GM21390 (cell line): ENCODE results near the gene PALD1.

Experiments used
- ATAC-seq: cut with Tn5 transposase; IDR thresholded peaks from one replicate; pipeline ENCODE4 v1.9.1; 2021; ENCODE audit not compliant: unreplicated experiment

Gene PALD1

DNA sequence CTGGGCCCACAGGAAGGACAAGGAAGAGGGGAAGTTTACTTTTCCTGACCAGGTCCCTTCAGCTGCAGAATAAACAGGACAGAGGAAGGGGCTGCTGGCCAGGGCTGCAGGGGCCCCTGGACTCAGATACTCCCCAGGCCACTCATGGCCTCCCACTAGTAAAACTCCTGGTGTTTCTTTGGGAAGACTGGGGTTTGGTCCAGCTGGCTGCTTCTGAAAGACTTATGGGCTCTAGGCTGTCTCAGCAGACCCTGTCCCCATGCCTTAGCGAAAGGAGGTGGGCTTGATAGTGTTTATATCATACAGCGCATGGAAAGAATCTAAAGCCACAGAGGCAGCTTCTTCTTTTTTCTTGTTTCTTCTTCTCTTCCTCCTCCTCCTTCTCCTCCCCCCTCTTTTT is 56.4 kb downstream of the PALD1 start:
- ATAC-seq: no peak

DNA sequence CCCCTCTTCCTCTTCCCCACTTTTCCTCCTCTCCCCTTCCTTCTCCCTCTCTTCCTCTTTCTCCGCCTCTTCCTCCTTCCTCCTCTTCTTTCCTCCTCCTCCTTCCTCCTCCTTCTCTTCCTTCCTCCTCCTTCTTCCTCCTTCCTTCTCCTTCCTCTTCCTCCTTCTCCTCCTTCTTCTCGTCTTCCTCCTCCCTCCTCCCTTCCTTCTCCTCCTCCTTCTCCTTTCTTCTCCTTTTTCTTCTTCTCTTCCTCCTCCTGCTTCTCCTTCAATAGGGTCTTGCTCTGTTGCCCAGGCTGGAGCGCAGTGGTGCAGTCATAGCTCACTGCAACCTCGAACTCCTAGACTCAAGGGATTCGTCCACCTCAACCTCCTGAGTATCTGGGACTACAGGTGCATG is 56.9 kb downstream of the PALD1 start:
- no peak for ATAC-seq

DNA sequence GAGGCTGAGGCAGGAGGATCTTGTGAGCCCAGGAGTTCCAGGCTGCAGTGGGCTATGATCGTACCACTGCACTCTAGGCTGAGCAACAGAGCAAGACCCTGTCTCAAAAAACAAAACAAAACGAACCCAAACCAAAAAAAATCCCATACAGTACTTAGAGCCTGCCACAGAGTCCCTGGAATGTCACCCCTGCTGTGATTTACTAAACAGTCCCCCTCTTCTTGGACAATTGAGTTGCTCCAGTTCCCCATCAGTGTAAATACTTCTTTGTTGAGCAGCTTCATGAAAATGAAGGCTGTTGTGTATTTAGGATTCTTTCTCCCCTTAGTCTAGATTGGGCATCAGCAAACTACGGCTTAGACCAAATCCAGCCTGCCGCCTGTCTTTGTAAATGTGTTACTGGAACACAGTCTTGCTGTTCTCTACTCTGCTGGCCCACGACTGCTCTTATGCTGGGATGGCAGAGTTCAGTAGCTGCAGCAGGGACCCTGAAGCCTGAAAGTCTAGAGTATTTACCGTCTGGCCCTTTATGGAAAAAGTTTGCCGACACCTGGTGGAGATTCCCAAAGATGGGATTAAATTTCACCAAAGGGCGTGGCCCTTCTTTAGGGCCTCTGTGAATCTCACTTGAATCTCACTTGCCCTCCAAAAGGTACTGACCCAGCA is 57.8 kb downstream of the PALD1 start:
- no peak for ATAC-seq

DNA sequence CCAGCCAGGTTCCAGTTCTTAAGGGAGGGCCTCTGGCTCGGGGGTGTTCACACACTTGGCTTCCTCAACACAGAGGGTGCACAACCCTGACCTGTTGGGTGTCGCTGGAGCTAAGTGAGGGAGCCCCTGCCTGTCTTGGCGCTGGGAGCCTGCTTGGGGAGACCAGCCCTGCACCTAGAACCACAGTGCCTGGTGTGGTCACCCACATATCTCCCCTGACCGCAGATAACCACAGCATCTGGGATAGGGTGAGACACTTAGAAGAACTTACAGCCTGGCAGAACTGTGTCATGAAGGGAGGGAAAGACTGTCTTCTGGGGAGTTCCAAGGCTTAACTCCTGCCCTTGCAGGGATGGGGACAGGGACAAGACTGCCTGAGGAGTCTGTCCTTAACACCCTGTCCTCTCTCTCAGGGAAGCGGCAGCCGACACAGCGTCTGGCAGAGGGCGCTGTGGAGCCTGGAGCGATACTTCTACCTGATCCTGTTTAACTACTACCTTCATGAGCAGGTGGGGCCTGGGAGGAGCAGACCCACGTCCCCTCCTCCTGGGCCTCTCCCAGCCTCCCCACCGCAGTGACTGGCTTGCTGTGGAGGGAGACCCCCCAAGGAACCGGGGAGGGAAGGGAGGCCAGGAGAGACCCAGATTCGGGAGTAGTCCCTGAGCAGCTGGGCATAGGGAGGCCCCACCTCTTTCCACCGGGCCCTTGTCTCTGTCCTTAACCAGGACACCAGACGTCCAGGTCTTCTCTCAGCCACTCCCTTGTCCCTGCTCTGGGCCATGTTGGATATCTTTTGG is 59.0 kb downstream of the PALD1 start:
- no peak for ATAC-seq

GRCh38 chr10:70538195-70538520 is 59.6 kb downstream of the PALD1 start:
- ATAC-seq: no peak

DNA sequence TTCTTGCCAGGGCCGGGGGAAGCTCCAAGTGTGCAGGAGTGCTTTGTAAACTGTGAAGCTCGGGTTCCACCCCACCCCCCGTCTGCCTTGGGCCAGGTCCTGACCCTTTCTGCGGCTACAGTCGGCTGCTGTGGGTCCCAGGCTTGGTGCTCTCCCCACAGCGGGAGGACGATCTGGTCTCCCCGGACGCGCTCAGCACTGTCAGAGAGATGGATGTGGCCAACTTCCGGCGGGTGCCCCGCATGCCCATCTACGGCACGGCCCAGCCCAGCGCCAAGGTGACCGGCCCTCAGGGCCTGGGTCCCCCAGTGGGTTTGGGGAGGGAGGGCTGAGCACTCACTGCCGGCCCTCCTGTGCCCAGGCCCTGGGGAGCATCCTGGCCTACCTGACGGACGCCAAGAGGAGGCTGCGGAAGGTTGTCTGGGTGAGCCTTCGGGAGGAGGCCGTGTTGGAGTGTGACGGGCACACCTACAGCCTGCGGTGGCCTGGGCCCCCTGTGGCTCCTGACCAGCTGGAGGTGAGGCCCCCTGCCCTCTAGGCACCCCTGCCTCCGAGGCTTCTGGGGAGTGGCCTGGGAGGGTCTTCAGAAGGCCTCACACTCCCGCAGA is 60.3 kb downstream of the PALD1 start:
- ATAC-seq: no peak

GRCh38 chr10:70539471-70539870 is 60.9 kb downstream of the PALD1 start:
- ATAC-seq: no peak

- ATAC-seq: no peak
Observed at GRCh38 chr10:70540089-70540788, 61.7 kb downstream of the PALD1 start.

DNA sequence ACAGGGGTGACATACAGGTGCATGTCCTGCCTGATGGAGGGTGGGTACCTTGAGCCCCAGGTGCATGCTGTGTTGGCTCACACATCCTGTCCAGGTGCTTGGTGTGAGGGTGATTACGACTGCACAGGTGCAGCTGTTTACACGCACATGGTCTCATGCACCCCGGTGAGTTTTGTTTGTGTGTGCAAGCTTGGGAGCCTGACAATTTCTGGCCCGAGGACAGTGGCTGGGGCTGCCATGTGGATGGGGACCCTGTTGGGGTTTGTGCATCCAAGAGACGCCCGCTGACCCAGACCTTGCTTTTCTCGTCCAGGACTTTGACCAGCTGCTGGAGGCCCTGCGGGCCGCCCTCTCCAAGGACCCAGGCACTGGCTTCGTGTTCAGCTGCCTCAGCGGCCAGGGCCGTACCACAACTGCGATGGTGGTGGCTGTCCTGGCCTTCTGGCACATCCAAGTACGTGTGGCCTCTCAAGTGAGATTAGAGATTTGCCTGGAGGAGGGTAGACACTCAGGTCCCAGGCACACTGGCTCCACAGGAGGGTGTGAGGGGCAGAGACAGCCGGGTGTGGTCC is 62.3 kb downstream of the PALD1 start:
- ATAC-seq: no peak

DNA sequence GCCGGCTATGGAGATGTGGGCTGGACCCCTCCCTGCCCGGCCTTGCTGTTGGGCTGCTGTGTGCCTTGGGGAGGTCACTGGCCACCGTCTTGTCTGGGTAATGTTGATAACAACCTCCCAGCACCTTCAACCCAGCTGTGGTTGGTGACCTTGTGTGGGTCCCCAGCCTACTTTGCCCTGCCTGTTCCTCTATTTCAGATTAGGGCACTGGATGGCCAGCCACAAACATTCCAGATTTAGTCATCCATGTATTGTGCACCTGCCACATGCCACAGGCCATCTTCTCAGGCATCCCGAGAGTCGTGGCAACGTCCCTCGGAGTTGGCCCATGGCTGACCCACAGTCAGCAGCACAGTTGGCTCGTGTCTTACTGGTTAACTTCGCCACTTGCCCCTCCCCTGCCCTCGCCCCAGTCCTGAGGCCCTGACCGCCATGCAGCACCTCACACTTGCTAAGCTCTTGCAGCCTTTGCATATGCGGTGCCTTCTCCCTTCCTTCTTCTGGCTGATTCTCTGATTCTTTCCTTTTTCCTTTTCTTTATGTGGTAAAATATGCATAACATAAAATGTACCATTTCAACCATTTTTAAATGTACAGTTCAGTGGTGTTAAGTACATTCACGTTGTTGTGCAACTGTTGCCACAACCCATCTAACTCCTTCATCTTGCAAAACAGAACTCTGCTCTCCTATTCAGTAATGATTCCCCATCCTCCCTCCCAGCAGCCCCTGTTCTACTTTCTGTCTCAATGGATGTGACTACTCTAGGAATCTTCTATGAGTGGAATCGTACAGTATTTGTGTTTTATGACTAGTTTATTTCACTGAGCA is 63.4 kb downstream of the PALD1 start:
- ATAC-seq: no peak

DNA sequence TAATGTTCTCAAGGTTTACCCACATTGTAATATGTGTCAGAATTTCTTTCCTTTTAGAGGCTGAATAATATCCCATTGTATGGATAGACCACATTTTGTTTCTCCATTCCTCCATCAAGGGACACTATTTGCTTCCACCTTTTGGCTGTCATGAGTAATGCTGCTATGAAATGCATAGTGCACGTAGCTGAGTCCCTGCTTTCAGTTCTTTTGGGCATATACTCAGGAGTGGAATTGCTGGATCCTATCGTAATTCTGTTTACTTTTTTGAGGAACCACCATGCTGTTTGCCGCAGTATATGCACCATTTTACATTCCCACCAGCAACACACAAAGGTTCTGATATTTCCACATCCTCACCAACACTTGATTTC is 64.0 kb downstream of the PALD1 start:
- no peak for ATAC-seq

DNA sequence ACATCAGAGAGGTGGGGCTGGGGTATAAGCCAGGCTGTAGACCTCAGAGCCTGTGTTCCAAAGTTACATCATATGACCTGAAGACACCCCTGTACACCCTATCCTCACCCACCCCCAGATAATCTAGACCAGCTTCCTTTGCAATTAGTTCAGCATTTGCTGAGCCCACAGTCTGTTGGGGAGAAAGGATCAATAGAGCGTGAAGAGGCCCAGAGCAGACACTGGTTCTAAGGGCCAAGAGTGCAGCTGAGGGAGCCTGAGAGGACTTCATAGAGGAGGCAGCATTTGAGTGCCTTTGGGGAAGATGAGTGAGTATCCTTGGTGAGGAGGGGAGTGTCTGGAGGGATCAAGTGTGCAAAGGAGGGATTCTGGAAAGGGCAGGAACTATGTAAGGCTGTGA is 65.3 kb downstream of the PALD1 start:
- no peak for ATAC-seq

DNA sequence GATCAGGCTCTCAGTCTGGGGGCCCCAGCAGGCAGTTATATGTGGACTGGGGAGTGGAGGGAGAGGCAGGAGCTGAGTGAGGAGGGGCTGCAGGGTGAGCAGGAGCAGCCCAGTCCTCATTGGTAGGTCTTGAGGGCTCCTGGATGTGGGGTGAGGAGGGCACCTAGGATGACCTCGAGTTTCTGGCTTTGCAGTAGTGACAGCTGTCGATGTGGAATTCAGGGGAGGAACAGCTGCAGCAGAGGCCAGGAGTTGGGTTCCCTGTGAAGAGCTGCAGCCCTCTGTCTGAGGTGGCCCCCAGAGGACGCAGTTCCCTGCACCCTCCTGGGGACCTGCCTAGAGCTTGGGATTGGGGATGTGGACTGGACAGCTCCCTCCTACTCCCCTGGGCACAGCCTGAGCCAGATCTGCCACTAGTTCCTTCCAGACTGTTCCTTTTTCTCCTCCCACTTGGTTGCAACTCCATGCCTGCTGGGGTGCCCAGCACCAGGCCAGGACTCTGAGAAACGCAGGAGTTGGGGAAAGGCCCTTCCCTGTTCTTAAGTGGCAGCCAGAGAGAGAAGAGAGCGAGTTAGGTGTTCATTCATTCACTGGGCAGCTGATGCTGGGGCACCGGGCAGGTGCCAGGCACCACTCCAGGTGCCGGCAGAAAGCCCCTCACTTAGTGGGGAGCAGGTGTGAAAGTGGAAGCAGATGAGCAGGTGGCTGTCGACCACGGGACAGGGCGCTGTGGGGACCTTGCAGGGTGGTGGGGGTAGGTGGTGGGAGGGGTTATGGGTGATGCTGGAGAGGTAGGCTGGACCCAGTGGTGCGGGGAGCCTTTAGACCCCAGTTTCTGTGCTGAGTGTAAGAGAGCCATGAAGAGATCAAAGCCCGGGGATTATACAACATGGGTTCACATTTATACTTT is 66.1 kb downstream of the PALD1 start:
- ATAC-seq: no peak

- ATAC-seq: no peak
Observed at GRCh38 chr10:70546584-70546983, 68.0 kb downstream of the PALD1 start.

DNA sequence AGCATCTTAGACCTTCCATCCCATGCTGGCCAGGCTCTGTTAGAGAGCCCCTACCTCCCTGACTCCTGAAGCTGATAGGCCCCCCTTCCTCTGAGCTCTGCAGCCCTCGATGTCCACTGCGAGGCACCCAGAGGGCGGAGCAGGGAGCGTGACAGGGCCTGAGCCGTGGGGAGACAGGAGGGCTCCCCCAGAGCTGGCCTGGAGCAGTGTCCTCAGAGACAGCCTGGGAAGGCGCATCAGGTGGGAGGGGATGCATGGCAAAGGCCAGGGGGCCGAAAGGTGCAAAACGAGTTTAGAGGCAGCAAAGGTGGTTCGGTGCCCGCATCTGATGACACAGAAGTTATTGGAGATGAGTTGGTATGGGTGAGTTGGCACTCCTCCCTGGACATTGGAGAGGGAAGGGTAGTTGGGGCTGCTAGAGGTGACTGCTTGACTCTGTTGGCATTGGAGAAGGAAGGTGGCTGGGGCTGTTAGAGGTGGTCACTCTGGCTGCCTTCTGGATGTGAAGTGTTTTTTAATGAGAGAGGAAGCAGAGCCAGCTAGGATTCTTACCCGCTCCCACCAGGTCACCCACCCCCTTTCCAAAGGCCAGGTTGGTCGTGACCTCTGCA is 70.9 kb downstream of the PALD1 start:
- no peak for ATAC-seq

GRCh38 chr10:70549962-70550458 is 71.4 kb downstream of the PALD1 start:
- no peak for ATAC-seq

- no peak for ATAC-seq
Observed at GRCh38 chr10:70550459-70550858, 71.9 kb downstream of the PALD1 start.

DNA sequence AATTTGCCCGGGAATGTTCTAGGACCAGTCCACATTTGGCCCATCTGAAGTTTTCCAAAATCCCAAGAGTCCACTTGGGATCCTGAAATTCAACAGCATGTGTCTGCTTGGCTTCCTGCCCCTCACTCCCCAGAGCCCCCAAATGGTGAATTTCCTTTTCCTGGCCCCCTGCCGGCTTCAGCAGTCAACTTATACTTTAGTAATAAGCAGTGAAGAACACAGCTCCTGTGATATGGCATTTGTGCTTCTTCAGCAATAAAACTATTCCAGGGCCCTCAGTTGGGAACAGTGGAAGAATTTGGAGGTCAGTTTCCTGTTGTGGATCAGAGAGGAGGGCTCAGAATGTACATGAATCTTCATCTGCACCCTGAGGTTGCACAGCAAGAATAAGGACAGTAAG is 72.9 kb downstream of the PALD1 start:
- no peak for ATAC-seq

DNA sequence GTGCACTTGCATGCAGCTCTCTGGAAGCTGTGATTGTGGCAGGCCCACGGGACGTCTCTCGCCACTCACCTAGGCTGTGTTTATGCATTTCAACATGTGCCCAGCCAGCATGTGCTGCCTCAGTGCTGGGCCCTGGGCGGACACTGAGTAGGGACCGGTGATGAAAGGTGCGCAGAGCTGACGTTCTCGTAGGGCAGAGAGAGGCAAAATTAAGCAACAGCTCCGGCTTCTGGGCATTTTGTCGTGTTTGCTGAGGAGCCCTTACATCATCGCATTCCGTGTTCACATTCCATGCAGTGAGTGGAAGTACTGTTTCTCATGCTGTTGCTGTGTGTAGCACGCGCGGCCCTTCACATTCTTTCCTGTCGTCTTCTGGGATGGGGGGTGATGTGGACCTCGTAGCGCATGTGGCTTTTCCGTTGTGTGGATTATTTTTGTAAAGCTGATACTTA is 73.4 kb downstream of the PALD1 start:
- no peak for ATAC-seq
